Measurements from ENCODE around the gene SSU72.
"Not testable (repeated sequence)": the region's sequence is repeated elsewhere in the genome, so short reads cannot be mapped to it uniquely, and the experiment has no call there.

SSU72 gene

GRCh38 chr1:1567891-1568291 lies 6.8 kb downstream of the SSU72 start:
- in situ Hi-C loops (cut with HindIII; ENCODE audit: low pct_ligation_motif_present, low pct_unique_long_range_greater_than_20kb, low sequenced_read_pairs), result no loop called here

GRCh38 chr1:1567152-1567875 lies 7.3 kb downstream of the SSU72 start:
- no peak for DNase-seq
- in situ Hi-C loops (cut with HindIII; ENCODE audit: low pct_ligation_motif_present, low pct_unique_long_range_greater_than_20kb, low sequenced_read_pairs), result no loop called here

More at GRCh38 chr1:1567891-1568291, 6.8 kb downstream of the SSU72 start:
- DNase-seq, result no peak

DNA sequence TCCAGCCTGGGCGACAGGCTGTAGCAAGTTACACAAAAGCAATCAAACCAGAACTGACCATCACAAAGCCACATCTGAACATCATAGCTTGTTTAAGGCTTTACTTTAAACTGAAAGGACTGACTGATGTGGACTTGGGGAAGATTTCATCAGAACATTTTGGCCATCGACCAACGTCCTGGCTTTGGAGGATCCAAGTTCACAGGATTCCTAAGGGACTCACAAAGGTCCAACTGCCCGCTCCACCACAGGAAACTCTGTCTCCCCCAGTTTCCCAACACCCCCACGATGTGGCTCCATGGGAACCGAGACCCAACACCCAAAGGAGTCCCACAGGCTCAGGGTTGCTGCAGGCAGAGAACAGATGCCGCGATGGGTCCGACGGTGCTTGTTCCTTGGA lies 9.3 kb downstream of the SSU72 start:
- in situ Hi-C loops (cut with HindIII; ENCODE audit: low pct_ligation_motif_present, low pct_unique_long_range_greater_than_20kb, low sequenced_read_pairs), result no loop called here
- no peak for DNase-seq

DNA sequence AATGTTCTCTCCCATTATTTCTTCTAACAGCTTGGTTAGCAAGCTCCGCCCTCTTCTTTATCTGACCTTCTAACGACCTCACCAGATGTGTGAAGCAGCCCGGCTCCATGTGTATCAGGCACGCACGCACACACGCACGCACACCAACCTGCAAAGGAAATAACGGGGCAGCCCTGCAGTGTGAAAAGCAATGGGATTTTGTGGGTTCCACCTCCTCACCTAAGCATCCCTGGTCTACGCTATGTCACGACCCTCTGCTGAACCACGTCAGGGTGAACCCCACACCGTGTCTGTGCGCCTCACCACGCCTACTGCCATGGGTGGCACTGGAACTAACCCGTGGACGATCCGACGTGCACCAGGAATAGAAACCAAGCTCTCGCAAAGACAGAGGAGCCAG lies 10.4 kb downstream of the SSU72 start:
- in situ Hi-C loops (cut with HindIII; ENCODE audit: low pct_ligation_motif_present, low pct_unique_long_range_greater_than_20kb, low sequenced_read_pairs), result no loop called here
- no peak for DNase-seq

GRCh38 chr1:1563688-1564087 lies 11.0 kb downstream of the SSU72 start:
- in situ Hi-C loops (cut with HindIII; ENCODE audit: low pct_ligation_motif_present, low pct_unique_long_range_greater_than_20kb, low sequenced_read_pairs), result no loop called here
- no peak for DNase-seq

DNA sequence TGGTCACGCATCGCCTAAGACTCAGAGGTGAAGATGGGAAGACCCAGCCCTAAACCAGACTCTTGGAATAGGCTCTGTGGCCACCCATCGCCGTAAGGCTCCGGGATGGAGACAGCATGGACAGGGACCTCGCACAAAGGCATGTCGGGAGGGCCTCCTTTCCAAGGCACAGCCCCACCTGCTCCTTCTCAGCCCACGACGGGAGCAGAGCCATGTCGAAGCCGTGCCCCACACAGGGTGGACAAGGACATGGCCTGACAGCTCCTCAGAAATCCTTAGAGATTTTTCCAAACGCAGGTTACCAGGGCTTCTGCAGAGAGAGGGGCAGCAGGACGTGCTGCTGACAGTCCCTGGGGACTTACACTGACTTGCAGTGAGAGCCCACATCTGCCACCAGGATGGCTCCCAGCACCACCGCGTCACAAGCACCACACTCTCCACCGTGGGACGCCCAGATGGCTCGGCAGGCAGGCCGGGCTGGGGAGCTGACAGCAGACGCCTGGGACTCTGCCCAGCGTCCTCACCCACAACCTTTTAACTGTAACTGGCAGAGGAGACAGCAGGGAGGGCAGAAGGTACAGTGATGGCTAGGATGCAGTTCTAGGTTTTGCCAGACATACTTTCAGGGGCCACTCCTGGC lies 12.0 kb downstream of the SSU72 start:
- no peak for DNase-seq
- in situ Hi-C loops (cut with HindIII; ENCODE audit: low pct_ligation_motif_present, low pct_unique_long_range_greater_than_20kb, low sequenced_read_pairs), result no loop called here

DNA sequence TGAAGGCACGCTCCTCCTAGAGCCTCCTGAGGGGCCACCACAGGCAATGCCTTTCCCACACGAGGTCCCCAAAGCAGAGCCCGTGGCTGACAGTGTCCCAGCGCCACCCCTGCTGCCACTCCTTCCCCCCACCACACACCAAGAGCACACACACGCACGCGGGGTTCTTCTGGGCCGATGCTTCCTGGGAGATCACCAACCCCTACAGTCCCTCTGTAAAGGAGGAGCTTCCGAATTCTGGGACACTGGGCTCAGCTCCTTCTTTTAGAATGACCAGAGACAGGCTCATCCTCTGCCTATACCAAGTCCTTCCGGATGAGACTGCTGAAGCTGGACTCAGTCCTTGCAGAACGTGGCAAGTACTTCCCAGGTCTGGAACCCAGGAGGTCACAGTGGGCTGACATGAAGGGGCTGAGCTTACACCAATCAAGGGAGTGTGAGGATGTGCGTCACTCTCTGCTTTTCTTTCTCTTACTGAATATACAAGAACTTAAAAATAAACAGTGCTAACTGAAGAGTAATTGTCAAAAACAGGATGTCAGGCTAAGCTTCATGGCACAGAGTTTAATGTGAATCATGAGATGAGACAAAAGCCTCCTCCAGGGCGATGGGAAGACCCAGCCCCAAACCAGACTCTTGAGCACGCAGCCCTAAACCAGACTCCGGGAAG lies 12.7 kb downstream of the SSU72 start:
- in situ Hi-C loops (cut with HindIII; ENCODE audit: low pct_ligation_motif_present, low pct_unique_long_range_greater_than_20kb, low sequenced_read_pairs), result no loop called here
- no peak for DNase-seq

- DNase-seq, result no peak
- in situ Hi-C loops (cut with HindIII; ENCODE audit: low pct_ligation_motif_present, low pct_unique_long_range_greater_than_20kb, low sequenced_read_pairs), result no loop called here
Observed at GRCh38 chr1:1560178-1560577, 14.5 kb downstream of the SSU72 start.

GRCh38 chr1:1559066-1559465 lies 15.6 kb downstream of the SSU72 start:
- in situ Hi-C loops (cut with HindIII; ENCODE audit: low pct_ligation_motif_present, low pct_unique_long_range_greater_than_20kb, low sequenced_read_pairs), result no loop called here
- no peak for DNase-seq

- in situ Hi-C loops (cut with HindIII; ENCODE audit: low pct_ligation_motif_present, low pct_unique_long_range_greater_than_20kb, low sequenced_read_pairs), result no loop called here
- DNase-seq, result no peak
Observed at GRCh38 chr1:1558591-1558990, 16.1 kb downstream of the SSU72 start.

GRCh38 chr1:1557688-1558087 lies 17.0 kb downstream of the SSU72 start:
- in situ Hi-C loops (cut with HindIII; ENCODE audit: low pct_ligation_motif_present, low pct_unique_long_range_greater_than_20kb, low sequenced_read_pairs); DNase-seq: not testable (repeated sequence)

DNA sequence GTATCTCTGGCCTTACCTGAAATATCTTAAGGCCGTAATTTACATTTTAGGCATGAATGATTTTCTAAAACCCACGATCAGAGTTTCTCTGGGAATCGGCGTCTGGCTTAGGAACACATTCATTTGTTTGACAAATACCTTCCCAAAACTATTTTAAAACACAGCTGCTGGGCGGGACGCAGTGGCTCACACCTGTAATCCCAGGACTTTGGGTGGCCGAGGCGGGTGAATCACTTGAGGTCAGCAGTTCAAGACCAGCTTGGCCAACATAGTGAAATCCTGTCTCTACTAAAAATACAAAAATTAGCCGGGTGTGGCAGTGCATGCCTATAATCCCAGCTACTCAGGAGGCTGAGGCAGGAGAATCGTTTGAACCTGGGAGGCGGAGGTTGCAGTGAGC lies 17.7 kb downstream of the SSU72 start:
- in situ Hi-C loops (cut with HindIII; ENCODE audit: low pct_ligation_motif_present, low pct_unique_long_range_greater_than_20kb, low sequenced_read_pairs); DNase-seq: not testable (repeated sequence)

GRCh38 chr1:1556505-1556904 lies 18.2 kb downstream of the SSU72 start:
- in situ Hi-C loops (cut with HindIII; ENCODE audit: low pct_ligation_motif_present, low pct_unique_long_range_greater_than_20kb, low sequenced_read_pairs), result no loop called here
- DNase-seq, result no peak

DNA sequence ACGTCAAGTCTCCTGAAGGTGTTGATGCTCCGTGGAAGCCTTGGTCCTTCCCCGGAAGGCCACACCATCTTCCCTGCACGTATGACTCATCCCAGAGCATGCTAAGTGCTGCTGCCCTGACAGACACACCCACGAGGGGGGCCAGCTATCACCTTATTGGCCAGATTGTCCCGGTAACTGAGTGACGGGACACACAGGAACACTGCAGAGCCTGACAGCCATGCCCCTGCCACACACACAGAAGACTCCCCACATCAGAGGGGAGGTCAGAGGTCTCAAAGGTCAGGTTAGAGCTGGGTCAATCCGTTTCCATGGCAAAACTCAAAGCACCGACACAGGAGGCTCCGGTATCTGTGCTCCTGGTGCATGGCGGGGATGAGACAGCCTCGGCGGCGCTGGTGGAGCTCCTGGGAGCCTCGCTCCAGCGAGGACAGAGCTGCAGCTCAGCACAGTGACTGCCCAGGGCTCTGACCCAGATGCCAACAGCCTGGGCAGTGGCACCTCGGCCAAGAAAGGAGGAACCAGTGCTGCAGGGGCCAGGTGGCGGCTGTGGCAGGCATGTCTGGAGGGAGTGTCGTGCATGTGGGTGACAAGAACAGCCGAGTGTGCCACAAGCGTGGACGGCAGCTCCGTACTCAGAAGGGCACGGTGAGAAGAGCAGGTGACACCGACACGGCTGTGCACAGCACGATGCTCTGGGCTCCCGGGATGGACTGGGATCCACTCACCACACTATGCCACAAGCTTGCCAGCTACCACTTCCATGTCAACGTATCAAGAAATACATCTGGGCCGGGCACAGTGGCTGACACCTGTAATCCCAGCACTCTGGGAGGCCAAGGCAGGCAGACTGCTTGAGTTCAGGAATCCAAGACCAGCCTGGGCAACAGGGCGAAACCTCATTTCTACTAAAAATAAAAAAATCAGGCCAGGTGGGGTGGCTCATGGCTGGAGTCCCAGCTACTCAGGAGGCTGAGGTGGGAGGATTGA lies 19.4 kb downstream of the SSU72 start:
- in situ Hi-C loops (cut with HindIII; ENCODE audit: low pct_ligation_motif_present, low pct_unique_long_range_greater_than_20kb, low sequenced_read_pairs), result no loop called here
- DNase-seq, result peak; percentile 84

DNA sequence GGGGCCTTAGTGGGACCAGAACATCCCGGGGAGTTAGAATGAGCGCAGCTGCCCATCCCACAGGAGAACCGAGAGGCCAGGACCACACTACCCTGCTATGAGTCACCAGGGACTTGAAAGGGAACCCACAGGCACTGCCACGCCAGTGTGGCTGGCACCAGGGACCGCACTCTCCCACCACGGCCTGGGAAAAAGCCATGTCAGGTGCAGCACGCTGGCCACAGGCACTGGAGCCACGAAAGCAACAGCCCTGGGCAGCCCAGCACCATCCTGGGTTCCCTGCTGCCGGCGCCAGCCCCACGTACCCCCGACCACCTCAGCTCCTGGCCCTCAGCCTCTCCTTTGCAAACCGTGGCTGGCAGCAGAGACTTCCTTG lies 20.1 kb downstream of the SSU72 start:
- in situ Hi-C loops (cut with HindIII; ENCODE audit: low pct_ligation_motif_present, low pct_unique_long_range_greater_than_20kb, low sequenced_read_pairs), result no loop called here
- no peak for DNase-seq

GRCh38 chr1:1553821-1554494 lies 20.7 kb downstream of the SSU72 start:
- in situ Hi-C loops (cut with HindIII; ENCODE audit: low pct_ligation_motif_present, low pct_unique_long_range_greater_than_20kb, low sequenced_read_pairs), result no loop called here
- no peak for DNase-seq

- in situ Hi-C loops (cut with HindIII; ENCODE audit: low pct_ligation_motif_present, low pct_unique_long_range_greater_than_20kb, low sequenced_read_pairs), result no loop called here
Observed at GRCh38 chr1:1552263-1552639, 22.4 kb downstream of the SSU72 start.

GRCh38 chr1:1551524-1552262 lies 23.0 kb downstream of the SSU72 start:
- in situ Hi-C loops (cut with HindIII; ENCODE audit: low pct_ligation_motif_present, low pct_unique_long_range_greater_than_20kb, low sequenced_read_pairs), result no loop called here
- no peak for DNase-seq

More at GRCh38 chr1:1552263-1552639, 22.4 kb downstream of the SSU72 start:
- DNase-seq, result no peak

Measured in ACHN (cell line).